Measurements from ENCODE around the gene DPPA2. TPM values are rescaled to one million over a fixed set of nuclear protein-coding genes. Genes with fewer than 3 reads are reported as not detected.

The DPPA2 gene
- total and polyA plus RNA-seq, 2 donors from 2014 or later = 0.19 TPM; not detected in 1

- Histone ChIP-seq H3K4me1 (ENCODE audit: control insufficient read depth in 2 of 3, insufficient read depth in 2 of 3, low read depth in 1 of 3, low read length in 3 of 3) (no peaks in the 10 kb centered on the region), H3K4me3 (ENCODE audit: low read length in 3 of 3) (no peak overlapping the region), H3K9ac (ENCODE audit: low read length in 3 of 3) (no peak overlapping the region), H3K36me3 (ENCODE audit: control insufficient read depth in 2 of 3, insufficient read depth in 3 of 3, low read length in 3 of 3) (no peaks in the 10 kb centered on the region), H3K27me3 (ENCODE audit: control insufficient read depth, insufficient read depth, low read length) (no peaks in the 10 kb centered on the region), H3K9me3 (ENCODE audit: control insufficient read depth in 2 of 3, insufficient read depth in 1 of 3, low read length in 3 of 3) (no peaks in the 10 kb centered on the region), H3K27ac (ENCODE audit: low read depth in 2 of 2, low read length in 2 of 2) (no peak overlapping the region)
- FAIRE-seq (no peak), DNase-seq (no peak)
- TF ChIP-seq, protein P1, sequence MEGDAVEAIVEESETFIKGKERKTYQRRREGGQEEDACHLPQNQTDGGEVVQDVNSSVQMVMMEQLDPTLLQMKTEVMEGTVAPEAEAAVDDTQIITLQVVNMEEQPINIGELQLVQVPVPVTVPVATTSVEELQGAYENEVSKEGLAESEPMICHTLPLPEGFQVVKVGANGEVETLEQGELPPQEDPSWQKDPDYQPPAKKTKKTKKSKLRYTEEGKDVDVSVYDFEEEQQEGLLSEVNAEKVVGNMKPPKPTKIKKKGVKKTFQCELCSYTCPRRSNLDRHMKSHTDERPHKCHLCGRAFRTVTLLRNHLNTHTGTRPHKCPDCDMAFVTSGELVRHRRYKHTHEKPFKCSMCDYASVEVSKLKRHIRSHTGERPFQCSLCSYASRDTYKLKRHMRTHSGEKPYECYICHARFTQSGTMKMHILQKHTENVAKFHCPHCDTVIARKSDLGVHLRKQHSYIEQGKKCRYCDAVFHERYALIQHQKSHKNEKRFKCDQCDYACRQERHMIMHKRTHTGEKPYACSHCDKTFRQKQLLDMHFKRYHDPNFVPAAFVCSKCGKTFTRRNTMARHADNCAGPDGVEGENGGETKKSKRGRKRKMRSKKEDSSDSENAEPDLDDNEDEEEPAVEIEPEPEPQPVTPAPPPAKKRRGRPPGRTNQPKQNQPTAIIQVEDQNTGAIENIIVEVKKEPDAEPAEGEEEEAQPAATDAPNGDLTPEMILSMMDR (IDR thresholded peaks at IDR 0.05; ENCODE audit: borderline replicate concordance, extremely low read depth, insufficient read depth) = no peak
- intact Hi-C loops (cut with DNase I) = no loop called here
Observed at GRCh38 chr3:109339714-109340648, 23.7 kb upstream of the DPPA2 start.

- DNase-seq = peak in 3 of 5 donors; percentile 54 to 84 (median 81)
- no peak overlapping the region for H3K4me3 ChIP-seq (ENCODE audit: low read length in 3 of 3)
- intact Hi-C loops (cut with DNase I) = no loop called here
- FAIRE-seq = no peak
- no peaks in the 10 kb centered on the region for H3K9me3 ChIP-seq (ENCODE audit: control insufficient read depth in 2 of 3, insufficient read depth in 1 of 3, low read length in 3 of 3)
- H3K27me3 ChIP-seq (ENCODE audit: control insufficient read depth, insufficient read depth, low read length) = no peaks in the 10 kb centered on the region
- TF ChIP-seq, protein P1 (IDR thresholded peaks at IDR 0.05; ENCODE audit: borderline replicate concordance, extremely low read depth, insufficient read depth) = no peak
- no peak overlapping the region for H3K27ac ChIP-seq (ENCODE audit: low read depth in 2 of 2, low read length in 2 of 2)
- no peaks in the 10 kb centered on the region for H3K36me3 ChIP-seq (ENCODE audit: control insufficient read depth in 2 of 3, insufficient read depth in 3 of 3, low read length in 3 of 3)
- no peaks in the 10 kb centered on the region for H3K4me1 ChIP-seq (ENCODE audit: control insufficient read depth in 2 of 3, insufficient read depth in 2 of 3, low read depth in 1 of 3, low read length in 3 of 3)
- H3K9ac ChIP-seq (ENCODE audit: low read length in 3 of 3) = no peak overlapping the region
Observed at GRCh38 chr3:109339197-109339596, 22.9 kb upstream of the DPPA2 start.

DNA sequence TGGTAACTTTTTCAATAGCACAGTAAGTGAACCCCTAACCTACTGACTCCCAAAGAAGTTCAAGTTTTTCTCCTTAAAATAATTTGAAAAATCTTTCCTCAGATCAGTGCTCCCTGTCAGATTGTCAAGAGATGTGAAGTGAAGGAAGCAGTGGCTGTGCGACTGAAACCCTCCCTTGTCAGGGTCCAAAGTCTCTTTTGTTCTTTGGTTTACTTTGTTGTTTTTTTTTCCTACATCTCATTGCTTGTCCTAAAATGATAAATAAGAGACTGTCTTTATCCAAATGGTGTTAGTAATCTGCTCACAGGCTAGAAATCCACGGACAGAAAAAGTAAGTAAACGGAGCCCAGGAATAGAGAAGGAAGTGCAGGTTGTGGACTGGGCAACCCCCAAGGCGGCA is 22.0 kb upstream of the DPPA2 start:
- TF ChIP-seq, protein P1 (IDR thresholded peaks at IDR 0.05; ENCODE audit: borderline replicate concordance, extremely low read depth, insufficient read depth) = no peak
- H3K27me3 ChIP-seq (ENCODE audit: control insufficient read depth, insufficient read depth, low read length) = no peaks in the 10 kb centered on the region
- FAIRE-seq (no peak), DNase-seq (peak in 1 of 5 donors; percentile 20)
- H3K4me3 ChIP-seq (ENCODE audit: low read length in 3 of 3) = no peak overlapping the region
- H3K4me1 ChIP-seq (ENCODE audit: control insufficient read depth in 2 of 3, insufficient read depth in 2 of 3, low read depth in 1 of 3, low read length in 3 of 3) = no peaks in the 10 kb centered on the region
- intact Hi-C loops (cut with DNase I) = no loop called here
- no peak overlapping the region for H3K27ac ChIP-seq (ENCODE audit: low read depth in 2 of 2, low read length in 2 of 2)
- no peaks in the 10 kb centered on the region for H3K36me3 ChIP-seq (ENCODE audit: control insufficient read depth in 2 of 3, insufficient read depth in 3 of 3, low read length in 3 of 3)
- H3K9ac ChIP-seq (ENCODE audit: low read length in 3 of 3) = no peak overlapping the region
- H3K9me3 ChIP-seq (ENCODE audit: control insufficient read depth in 2 of 3, insufficient read depth in 1 of 3, low read length in 3 of 3) = no peaks in the 10 kb centered on the region
